Amniotic stem cell (primary cell): Measurements from ENCODE around the gene GATA2.

Experiments used
- DNase-seq: peaks from one replicate; lab custom pipeline; 2025; lab: John Stamatoyannopoulos, UW

Gene GATA2

GRCh38 chr3:128473180-128473519, 19.9 kb downstream of the GATA2 start:
- DNase-seq = no peak

GRCh38 chr3:128472449-128473179, 20.4 kb downstream of the GATA2 start:
- DNase-seq = no peak

- DNase-seq = no peak
Measured at GRCh38 chr3:128471720-128472119, 21.3 kb downstream of the GATA2 start.

GRCh38 chr3:128471110-128471509, 21.9 kb downstream of the GATA2 start:
- no peak for DNase-seq

- no peak for DNase-seq
Measured at GRCh38 chr3:128470134-128470899, 22.7 kb downstream of the GATA2 start.

- no peak for DNase-seq
Measured at GRCh38 chr3:128469556-128469955, 23.4 kb downstream of the GATA2 start.

- no peak for DNase-seq
Measured at GRCh38 chr3:128468791-128469527, 24.0 kb downstream of the GATA2 start.

GRCh38 chr3:128468285-128468790, 24.7 kb downstream of the GATA2 start:
- no peak for DNase-seq

- DNase-seq = no peak
Measured at GRCh38 chr3:128466840-128467541, 26.0 kb downstream of the GATA2 start, which contains the start of gene DNAJB8. TSS of gene DNAJB8 (minus strand) at chr3:128466890. CDS start at chr3:128463245, 3,645 bp downstream.

GRCh38 chr3:128464702-128465101, 28.3 kb downstream of the GATA2 start:
- DNase-seq = no peak

GRCh38 chr3:128464188-128464587, 28.8 kb downstream of the GATA2 start:
- no peak for DNase-seq

- no peak for DNase-seq
Measured at GRCh38 chr3:128463771-128464170, 29.2 kb downstream of the GATA2 start.

GRCh38 chr3:128463354-128463753, 29.6 kb downstream of the GATA2 start:
- no peak for DNase-seq

- no peak for DNase-seq
Measured at GRCh38 chr3:128462931-128463330, 30.1 kb downstream of the GATA2 start.

- DNase-seq = no peak
Measured at GRCh38 chr3:128462341-128462910, 30.6 kb downstream of the GATA2 start.

GRCh38 chr3:128461731-128462130, 31.3 kb downstream of the GATA2 start:
- DNase-seq = no peak

GRCh38 chr3:128459461-128459820, 33.6 kb downstream of the GATA2 start:
- DNase-seq = no peak

GRCh38 chr3:128458746-128459460, 34.1 kb downstream of the GATA2 start:
- no peak for DNase-seq

GRCh38 chr3:128457937-128458336, 35.1 kb downstream of the GATA2 start:
- DNase-seq = no peak

GRCh38 chr3:128456776-128457715, 36.0 kb downstream of the GATA2 start:
- DNase-seq = no peak
